Measurements from ENCODE around the gene CYREN.
A peak's percentile ranks its signal among the peaks of the same experiment; 100 is the strongest.

The CYREN gene

DNA sequence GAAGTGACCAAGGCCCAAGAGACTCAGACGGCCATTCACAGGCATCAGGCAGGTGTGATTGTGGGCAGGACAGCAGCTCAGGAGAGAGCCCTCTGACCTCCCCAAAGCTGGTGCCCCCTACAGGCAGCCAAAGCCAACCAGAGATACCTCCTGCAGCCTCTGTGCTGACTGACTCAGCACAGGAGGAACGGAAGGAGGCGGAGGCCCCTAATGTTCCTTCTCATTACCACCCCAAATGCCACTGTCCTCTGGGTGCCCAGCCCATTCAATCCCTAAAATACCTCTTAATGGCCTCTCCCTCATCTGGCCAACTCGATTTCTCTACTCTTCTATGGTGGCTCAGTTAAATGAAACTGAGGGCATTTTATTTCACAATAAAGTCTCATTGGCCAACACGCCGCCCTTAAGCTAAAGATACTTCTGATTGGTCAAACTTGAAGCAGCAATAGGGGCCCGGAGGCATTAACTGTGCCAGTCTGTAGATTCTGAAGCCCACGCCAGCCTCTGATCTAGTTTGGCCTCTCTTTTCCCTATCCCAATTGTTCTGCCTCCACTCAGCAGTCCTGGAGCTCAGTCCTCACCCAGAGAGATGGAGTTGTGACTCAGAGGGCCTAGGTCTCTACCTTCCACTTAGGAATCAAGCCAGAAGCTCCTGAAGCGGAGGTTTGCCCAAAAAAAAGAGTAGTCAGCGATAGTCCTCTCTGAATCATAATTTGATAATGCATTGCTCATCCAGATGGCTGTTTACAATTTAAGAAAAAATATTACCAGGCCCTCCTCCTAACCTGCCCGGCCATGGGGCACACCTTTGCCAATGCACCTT lies 1.2 kb downstream of the CYREN start:
- H3K27me3 ChIP-seq (ENCODE audit: insufficient read depth, poor library complexity, severe bottlenecking) = no peaks in the 10 kb centered on the region
- DNase-seq (ENCODE audit: low spot score) (no peak), ATAC-seq (ENCODE audit: low read depth) (peak; percentile 37)
- H3K4me3 ChIP-seq (ENCODE audit: severe bottlenecking) = peak overlapping the region; percentile 77
- peak overlapping the region; percentile 93 for H3K27ac ChIP-seq (ENCODE audit: poor library complexity, severe bottlenecking)
- H3K9me3 ChIP-seq (ENCODE audit: severe bottlenecking) = no peaks in the 10 kb centered on the region
- peaks cover 31% of the 10 kb centered on the region for H3K36me3 ChIP-seq (ENCODE audit: low read depth)
- H3K4me1 ChIP-seq (ENCODE audit: insufficient read depth, poor library complexity, severe bottlenecking) = peaks cover 8% of the 10 kb centered on the region
- peak; percentile 52 for TF ChIP-seq CTCF (IDR thresholded peaks at IDR 0.05; ENCODE audit: poor library complexity, severe bottlenecking)

GRCh38 chr7:135168489-135169140 lies 1.9 kb downstream of the CYREN start:
- Histone ChIP-seq H3K36me3 (ENCODE audit: low read depth) (peaks cover 36% of the 10 kb centered on the region), H3K27ac (ENCODE audit: poor library complexity, severe bottlenecking) (peak overlapping the region; percentile 93), H3K27me3 (ENCODE audit: insufficient read depth, poor library complexity, severe bottlenecking) (no peaks in the 10 kb centered on the region), H3K4me3 (ENCODE audit: severe bottlenecking) (no peak overlapping the region), H3K9me3 (ENCODE audit: severe bottlenecking) (no peaks in the 10 kb centered on the region), H3K4me1 (ENCODE audit: insufficient read depth, poor library complexity, severe bottlenecking) (peaks cover 8% of the 10 kb centered on the region)
- no peak for DNase-seq (ENCODE audit: low spot score)
- TF ChIP-seq CTCF (IDR thresholded peaks at IDR 0.05; ENCODE audit: poor library complexity, severe bottlenecking) = no peak
- no peak for ATAC-seq (ENCODE audit: low read depth)

- no peaks in the 10 kb centered on the region for H3K27me3 ChIP-seq (ENCODE audit: insufficient read depth, poor library complexity, severe bottlenecking)
- H3K36me3 ChIP-seq (ENCODE audit: low read depth) = peaks cover 36% of the 10 kb centered on the region
- ATAC-seq (ENCODE audit: low read depth) (no peak), DNase-seq (ENCODE audit: low spot score) (no peak)
- TF ChIP-seq CTCF (IDR thresholded peaks at IDR 0.05; ENCODE audit: poor library complexity, severe bottlenecking) = no peak
- H3K27ac ChIP-seq (ENCODE audit: poor library complexity, severe bottlenecking) = no peak overlapping the region
- H3K9me3 ChIP-seq (ENCODE audit: severe bottlenecking) = no peaks in the 10 kb centered on the region
- H3K4me3 ChIP-seq (ENCODE audit: severe bottlenecking) = no peak overlapping the region
- peaks cover 8% of the 10 kb centered on the region for H3K4me1 ChIP-seq (ENCODE audit: insufficient read depth, poor library complexity, severe bottlenecking)
Observed at GRCh38 chr7:135168001-135168400, 2.5 kb downstream of the CYREN start.

GRCh38 chr7:135167365-135167917 lies 3.1 kb downstream of the CYREN start:
- no peak for TF ChIP-seq CTCF (IDR thresholded peaks at IDR 0.05; ENCODE audit: poor library complexity, severe bottlenecking)
- Histone ChIP-seq H3K4me1 (ENCODE audit: insufficient read depth, poor library complexity, severe bottlenecking) (peaks cover 8% of the 10 kb centered on the region), H3K9me3 (ENCODE audit: severe bottlenecking) (no peaks in the 10 kb centered on the region), H3K27me3 (ENCODE audit: insufficient read depth, poor library complexity, severe bottlenecking) (no peaks in the 10 kb centered on the region), H3K36me3 (ENCODE audit: low read depth) (peaks cover 36% of the 10 kb centered on the region), H3K4me3 (ENCODE audit: severe bottlenecking) (no peak overlapping the region), H3K27ac (ENCODE audit: poor library complexity, severe bottlenecking) (no peak overlapping the region)
- no peak for DNase-seq (ENCODE audit: low spot score)
- no peak for ATAC-seq (ENCODE audit: low read depth)

All from RWPE2 (cell line).